PC-3 (cell line): ENCODE measurements around the gene ZNF438. TPM values are rescaled to one million over a fixed set of nuclear protein-coding genes. Genes with fewer than 3 reads are reported as not detected.
A peak's percentile ranks its signal among the peaks of the same experiment; 100 is the strongest.

Experiments
- ATAC-seq: fragments of 200-7000 bp; cut with Tn5 transposase; 2 replicates; pipeline ENCODE4 v1.9.1; 2020; ENCODE audit warnings: mild to moderate bottlenecking, moderate library complexity
- BruUV-seq: library from RNA; stranded (reverse); fragments of 400-500 nt; replicated peaks from 2 replicates; lab custom pipeline; 2021; lab: Mats Ljungman, UMichigan
- CTCF ChIA-PET: fragments of 300-600 bp; sonication (Branson Sonifier 250); formaldehyde crosslinking; loops from one replicate; lab custom pipeline; 2022; ENCODE audit warnings: antibody characterized with exemption; lab: Charles Lee
- POLR2A ChIA-PET: fragments of 300-600 bp; sonication (Branson Sonifier 250); formaldehyde crosslinking; loops from one replicate; lab custom pipeline; 2022; ENCODE audit warnings: antibody characterized with exemption; ENCODE audit not compliant: unreplicated experiment; lab: Charles Lee
- DNase-seq: peaks from one replicate; pipeline ENCODE4 v3.0.0-alpha.2; 2015
- H2AFZ ChIP-seq: fragments of 300-600 bp; sonication (generic); 2 replicates; pipeline ENCODE4 v1.6.0; 2016; ENCODE audit warnings: antibody characterized with exemption, low read length
- H3F3A ChIP-seq: fragments of 300-600 bp; sonication (generic); one replicate; pipeline ENCODE4 v1.6.0; 2017; ENCODE audit warnings: antibody characterized with exemption, low read length, control low read depth, mild to moderate bottlenecking; ENCODE audit not compliant: unreplicated experiment
- H3K27ac ChIP-seq: fragments of 300-600 bp; sonication (generic); 2 replicates; pipeline ENCODE4 v1.5.1; 2016; ENCODE audit warnings: mild to moderate bottlenecking, low read length
- H3K27me3 ChIP-seq: fragments of 300-600 bp; sonication (generic); 2 replicates; pipeline ENCODE4 v1.6.1; 2016; ENCODE audit warnings: low read length, mixed read lengths
- H3K36me3 ChIP-seq: fragments of 300-600 bp; sonication (generic); 2 replicates; pipeline ENCODE4 v1.6.1; 2016; ENCODE audit warnings: low read depth, mixed run types, low read length, mixed read lengths
- H3K4me1 ChIP-seq: fragments of 300-600 bp; sonication (generic); 2 replicates; pipeline ENCODE4 v1.5.1; 2016; ENCODE audit warnings: low read length; ENCODE audit not compliant: insufficient read depth
- H3K4me2 ChIP-seq: fragments of 300-600 bp; sonication (generic); 2 replicates; pipeline ENCODE4 v1.6.0; 2016; ENCODE audit warnings: low read length
- H3K4me3 ChIP-seq: fragments of 300-600 bp; sonication (generic); 2 replicates; pipeline ENCODE4 v1.5.1; 2016; ENCODE audit warnings: mild to moderate bottlenecking, low read length, mixed read lengths
- H3K79me2 ChIP-seq: fragments of 300-600 bp; sonication (generic); 2 replicates; pipeline ENCODE4 v1.6.1; 2017; ENCODE audit warnings: low read length, mixed read lengths
- H3K9ac ChIP-seq: fragments of 300-600 bp; sonication (generic); 2 replicates; pipeline ENCODE4 v1.6.0; 2016; ENCODE audit warnings: mild to moderate bottlenecking, low read length
- H3K9me2 ChIP-seq: fragments of 300-600 bp; sonication (generic); replicated peaks from 2 replicates; pipeline ENCODE4 v1.6.1; 2016; ENCODE audit warnings: mixed run types, low read length, mixed read lengths
- H3K9me3 ChIP-seq: fragments of 300-600 bp; sonication (generic); 2 replicates; pipeline ENCODE4 v1.6.1; 2016; ENCODE audit warnings: low read length, mixed read lengths
- H4K20me1 ChIP-seq: fragments of 300-600 bp; sonication (generic); 2 replicates; pipeline ENCODE4 v1.6.1; 2016; ENCODE audit warnings: low read length, mixed read lengths
- CTCF ChIP-seq: fragments of 300-600 bp; sonication (generic); conservative IDR thresholded peaks from 2 replicates; pipeline ENCODE4 v1.5.1; 2017; ENCODE audit warnings: antibody characterized with exemption, low read depth, mild to moderate bottlenecking, low read length
- EZH2 ChIP-seq: fragments of 300-600 bp; sonication (generic); IDR thresholded peaks from one replicate; pipeline ENCODE4 v1.6.1; 2017; ENCODE audit warnings: antibody characterized with exemption, mild to moderate bottlenecking, low read length; ENCODE audit not compliant: unreplicated experiment
- EZH2phosphoT487 ChIP-seq: fragments of 300-600 bp; sonication (generic); IDR thresholded peaks from 2 replicates; pipeline ENCODE4 v1.6.1; 2018; ENCODE audit warnings: mild to moderate bottlenecking, antibody characterized with exemption, low read length, borderline replicate concordance
- intact Hi-C: fragments of 100-400 bp; cut with micrococcal nuclease; formaldehyde crosslinking; loops from 2 replicates; pipeline ENCODE4 v1.9.0; 2023
- total RNA-seq: library from RNA; depleted of rRNA; stranded (reverse); fragments of >200 nt; gene quantifications from 2 replicates; pipeline ENCODE4 v1.2.3, GENCODE V29; 2014

The ZNF438 gene
- total RNA-seq, 1 experiment from 2014 or later: 0.98 TPM

- no peak overlapping the region for H3K27ac ChIP-seq
- CTCF ChIA-PET: no interaction called here
- no peak for ATAC-seq
- DNase-seq: peak; percentile 33
- no peaks in the 10 kb centered on the region for H3K27me3 ChIP-seq
- no peaks in the 10 kb centered on the region for H3K9me3 ChIP-seq
- H3K9me2 ChIP-seq: no peaks in the 10 kb centered on the region
- H3F3A ChIP-seq: no peaks in the 10 kb centered on the region
- no peaks in the 10 kb centered on the region for H4K20me1 ChIP-seq
- BruUV-seq: no TSS peak
- H3K9ac ChIP-seq: no peak overlapping the region
- no peak overlapping the region for H2AFZ ChIP-seq
- POLR2A ChIA-PET: no interaction called here
- H3K79me2 ChIP-seq: no peaks in the 10 kb centered on the region
- no peak overlapping the region for H3K4me3 ChIP-seq
- peaks cover 7% of the 10 kb centered on the region; the same call in 1 of the 2 replicates for H3K4me1 ChIP-seq
- H3K4me2 ChIP-seq: no peak overlapping the region
- TF ChIP-seq EZH2phosphoT487: no peak
- no peak for TF ChIP-seq CTCF
- TF ChIP-seq EZH2: no peak
- no peaks in the 10 kb centered on the region for H3K36me3 ChIP-seq
- intact Hi-C loops: no loop called here
Measured at GRCh38 chr10:30840395-30841050, 191.1 kb downstream of the ZNF438 start.

GRCh38 chr10:30839652-30840051, 192.0 kb downstream of the ZNF438 start:
- POLR2A ChIA-PET: no interaction called here
- CTCF ChIA-PET: no interaction called here

More at GRCh38 chr10:30839652-30840051, 192.0 kb downstream of the ZNF438 start:
- no peaks in the 10 kb centered on the region for H3K9me3 ChIP-seq
- no peak for DNase-seq
- no TSS peak for BruUV-seq
- no peaks in the 10 kb centered on the region for H3K36me3 ChIP-seq
- no peaks in the 10 kb centered on the region for H3K9me2 ChIP-seq
- H2AFZ ChIP-seq: no peak overlapping the region
- intact Hi-C loops: no loop called here
- H4K20me1 ChIP-seq: no peaks in the 10 kb centered on the region
- no peaks in the 10 kb centered on the region for H3F3A ChIP-seq
- no peak for ATAC-seq
- H3K27me3 ChIP-seq: no peaks in the 10 kb centered on the region
- H3K4me2 ChIP-seq: no peak overlapping the region
- TF ChIP-seq CTCF (no peak), EZH2phosphoT487 (no peak), EZH2 (no peak)
- H3K79me2 ChIP-seq: no peaks in the 10 kb centered on the region
- peaks cover 7% of the 10 kb centered on the region; the same call in 1 of the 2 replicates for H3K4me1 ChIP-seq
- no peak overlapping the region for H3K9ac ChIP-seq
- H3K4me3 ChIP-seq: no peak overlapping the region
- no peak overlapping the region for H3K27ac ChIP-seq
